Upper lobe of left lung (tissue), 6 donors: Measurements from ENCODE around the gene ZNF473. TPM values are rescaled to one million over a fixed set of nuclear protein-coding genes. Genes with fewer than 3 reads are reported as not detected.

ENCODE experiments used
- ATAC-seq, 2 donors: fragments of 200-7000 bp; cut with Tn5 transposase; one replicate each; pipeline ENCODE4 v1.9.1; 2022; ENCODE audit warnings: mild to moderate bottlenecking in 2 of 2, moderate library complexity in 2 of 2; ENCODE audit not compliant: low FRiP score in 2 of 2
- DNase-seq, 2 donors: peaks; one replicate each; pipeline ENCODE4 v3.0.0-alpha.2; 2019 to 2020
- H3K27ac ChIP-seq, 4 donors: fragments of 200-600 bp; sonication (generic); one replicate each; pipeline ENCODE4 v1.5.1; 2016 to 2019
- H3K27me3 ChIP-seq, 4 donors: fragments of 200-600 bp; sonication (generic); one replicate each; pipeline ENCODE4 v1.5.1; 2017 to 2019
- H3K36me3 ChIP-seq, 4 donors: fragments of 200-600 bp; sonication (generic); one replicate each; pipeline ENCODE4 v1.5.1; 2016 to 2019
- H3K4me1 ChIP-seq, 4 donors: fragments of 200-600 bp; sonication (generic); one replicate each; pipeline ENCODE4 v1.5.1; 2018 to 2019
- H3K4me3 ChIP-seq, 4 donors: fragments of 200-600 bp; sonication (generic); one replicate each; pipeline ENCODE4 v1.5.1; 2017 to 2019; ENCODE audit warnings: mild to moderate bottlenecking in 2 of 4, moderate library complexity in 1 of 4
- H3K9me3 ChIP-seq, 4 donors: fragments of 200-600 bp; sonication (generic); one replicate each; pipeline ENCODE4 v1.5.1; 2018 to 2019
- CTCF ChIP-seq, 6 experiments: fragments of 450-650 bp in 4 of 6; fragments of 200-600 bp in 2 of 6; sonication (generic) in 2 of 6; IDR thresholded peaks; one replicate each; pipeline ENCODE4 v1.5.1; 2016 to 2019; ENCODE audit warnings: antibody characterized with exemption in 6 of 6
- EP300 ChIP-seq, 4 donors: sonication (generic); formaldehyde crosslinking; IDR thresholded peaks; one replicate each; pipeline ENCODE4 v1.5.1; 2017; ENCODE audit warnings: antibody characterized with exemption in 4 of 4, control low read depth in 2 of 4
- POLR2A ChIP-seq, 4 donors: fragments of 450-650 bp; IDR thresholded peaks; one replicate each; pipeline ENCODE4 v1.5.1; 2016 to 2017; ENCODE audit warnings: antibody characterized with exemption in 4 of 4, mild to moderate bottlenecking in 2 of 4
- POLR2AphosphoS5 ChIP-seq, 2 donors: sonication (generic); formaldehyde crosslinking; IDR thresholded peaks; one replicate each; pipeline ENCODE4 v1.5.1; 2017; ENCODE audit warnings: antibody characterized with exemption in 2 of 2
- WGBS, 2 donors: methylation state at CpG; one replicate each; pipeline ENCODE4 v1.1.5; 2017 to 2018; 5-methylcytosine and 5-hydroxymethylcytosine counted together
- total RNA-seq, 6 donors: library from RNA; depleted of rRNA in 4 of 6; stranded (reverse); fragments of >200 nt in 4 of 6; gene quantifications; one replicate each; pipeline versions ENCODE4 v1.1.0 to v1.2.1, GENCODE V29; 2016 to 2021
- donor health status: DM: no; HTN: no; CAD: no; lungs with moderate emphysema.
- donor health status: DM: no; HTN: yes; CAD: no; lungs with severe emphysema.

ZNF473 gene
- total RNA-seq, 6 donors from 2014 or later: 3.8 to 12.5 (median 6.3) TPM

DNA sequence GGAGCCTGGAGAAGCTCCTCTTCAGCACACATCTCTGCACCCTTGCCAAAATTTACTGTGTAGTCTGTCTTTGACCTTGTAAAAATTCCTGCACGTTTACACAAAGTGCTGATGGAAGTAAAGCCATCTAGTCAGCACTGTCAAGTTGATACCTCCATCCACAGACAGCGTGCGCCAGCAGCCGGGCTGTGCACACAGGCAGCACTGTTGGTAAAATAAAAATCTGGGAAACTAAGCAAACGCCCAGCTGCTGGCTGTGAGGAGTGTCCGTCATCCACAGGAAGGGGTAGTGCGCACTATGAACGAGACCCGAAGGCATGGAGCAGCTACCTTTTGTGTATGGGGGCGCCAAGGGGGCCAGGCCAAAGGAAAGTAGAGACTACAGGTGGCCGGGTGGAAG is 47.5 kb upstream of the ZNF473 start:
- no peaks in the 10 kb centered on the region for H3K27me3 ChIP-seq
- 89 to 91% methylated on average over 11 of the region's 11 CpGs for WGBS, 2 donors
- no peak overlapping the region for H3K27ac ChIP-seq
- no peak overlapping the region for H3K4me3 ChIP-seq
- H3K36me3 ChIP-seq: peaks cover 9 to 67% (median 47%) of the 10 kb centered on the region in 4 donors
- ATAC-seq (no peak), DNase-seq (no peak)
- H3K9me3 ChIP-seq: no peaks in the 10 kb centered on the region
- peaks cover 0 to 5% (median 0%) of the 10 kb centered on the region in 4 donors for H3K4me1 ChIP-seq
- TF ChIP-seq EP300 (IDR thresholded peaks at IDR 0.05) (no peak), CTCF (IDR thresholded peaks at IDR 0.05) (no peak), POLR2AphosphoS5 (IDR thresholded peaks at IDR 0.05) (no peak), POLR2A (IDR thresholded peaks at IDR 0.05) (no peak)

DNA sequence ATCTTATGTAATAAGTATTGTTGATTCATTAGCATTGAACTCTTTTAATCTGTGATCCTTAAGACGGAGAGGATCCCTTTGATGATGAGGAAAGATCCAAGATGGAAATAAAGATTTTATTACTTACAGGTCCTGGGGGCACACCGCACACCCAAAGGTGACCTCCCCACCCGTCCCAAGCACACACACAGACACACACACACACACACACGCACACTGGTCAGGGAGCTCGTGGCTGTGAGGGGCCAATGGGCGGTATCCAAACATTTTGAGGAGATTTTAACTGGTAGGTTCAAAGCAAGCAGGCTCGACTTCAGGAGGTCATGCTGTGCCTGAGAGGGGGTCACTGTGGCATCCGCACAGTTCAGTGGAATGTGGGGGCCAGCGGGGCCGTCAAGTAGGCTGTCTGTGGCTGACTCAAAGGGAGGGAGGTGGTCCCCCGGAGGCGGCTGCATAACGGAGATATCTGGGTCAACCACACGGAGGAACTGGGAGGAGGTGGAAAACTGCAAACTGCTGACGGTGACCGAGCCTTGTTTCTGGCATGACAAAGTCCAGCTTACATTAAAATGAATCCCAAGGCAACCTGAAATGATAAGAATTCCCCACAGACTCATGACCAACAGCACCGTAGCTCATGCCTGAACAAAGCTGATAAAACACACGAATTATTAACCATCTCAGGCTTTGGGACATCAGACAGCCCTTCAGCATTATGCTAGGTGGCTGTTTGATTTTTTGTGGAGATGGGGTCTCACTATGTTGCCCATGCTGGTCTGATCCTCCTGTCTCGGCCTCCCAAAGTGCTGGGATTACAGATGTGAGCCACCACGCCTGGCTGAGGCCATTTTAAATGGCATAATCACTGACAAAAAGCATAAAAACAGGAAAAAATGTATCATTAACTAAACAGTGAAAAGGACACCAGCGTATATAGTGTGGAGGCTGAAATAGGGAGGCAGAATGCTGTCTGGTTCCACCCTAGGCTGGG is 43.9 kb upstream of the ZNF473 start:
- no peak for ATAC-seq
- no peaks in the 10 kb centered on the region for H3K9me3 ChIP-seq
- no peak overlapping the region for H3K27ac ChIP-seq
- H3K4me1 ChIP-seq: peaks cover 0 to 4% (median 0%) of the 10 kb centered on the region in 4 donors
- H3K4me3 ChIP-seq: no peak overlapping the region
- no peak for DNase-seq
- TF ChIP-seq POLR2A (IDR thresholded peaks at IDR 0.05) (no peak), EP300 (IDR thresholded peaks at IDR 0.05) (no peak), POLR2AphosphoS5 (IDR thresholded peaks at IDR 0.05) (no peak), CTCF (IDR thresholded peaks at IDR 0.05) (no peak)
- peaks cover 13 to 84% (median 53%) of the 10 kb centered on the region in 4 donors for H3K36me3 ChIP-seq
- no peaks in the 10 kb centered on the region for H3K27me3 ChIP-seq
- 79 to 91% methylated on average over 20 to 21 of the region's 21 CpGs for WGBS, 2 donors

DNA sequence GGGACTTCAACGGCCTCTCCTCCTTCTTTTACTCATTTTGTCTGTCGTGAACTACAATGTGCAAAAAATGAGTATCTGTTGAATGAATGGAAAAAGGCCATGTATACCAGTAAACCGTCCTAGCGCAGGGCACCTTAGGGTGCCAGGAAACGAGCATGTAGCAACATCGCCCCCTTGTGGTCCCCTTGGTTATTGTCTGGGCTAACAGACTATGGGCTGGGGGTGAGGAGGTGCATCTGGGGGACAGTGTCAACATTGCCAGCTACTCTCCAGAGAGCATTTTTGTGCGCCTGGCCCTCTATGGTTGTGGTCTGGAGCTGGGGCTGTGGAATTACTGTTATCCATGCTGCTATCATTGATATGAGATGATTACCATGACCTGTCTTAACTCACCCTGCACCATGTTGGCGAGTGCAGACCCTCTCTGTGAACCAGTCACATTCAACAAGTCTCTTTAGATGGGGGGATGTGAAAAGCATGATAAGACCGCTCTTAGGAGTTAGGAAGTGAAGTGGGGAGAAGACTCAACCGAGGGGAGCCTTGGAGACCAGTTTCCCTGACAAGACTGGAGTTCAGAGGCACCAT is 42.1 kb upstream of the ZNF473 start:
- peak; percentile 75 to 85 (median 81) for TF ChIP-seq CTCF (IDR thresholded peaks at IDR 0.05)
- TF ChIP-seq POLR2AphosphoS5 (IDR thresholded peaks at IDR 0.05): no peak
- H3K27ac ChIP-seq: no peak overlapping the region
- DNase-seq (peak in 1 of 2 donors; percentile 61), ATAC-seq (peak in 1 of 2 donors; percentile 77)
- H3K4me1 ChIP-seq: peaks cover 0 to 4% (median 0%) of the 10 kb centered on the region in 4 donors
- no peak overlapping the region for H3K4me3 ChIP-seq
- no peaks in the 10 kb centered on the region for H3K27me3 ChIP-seq
- peaks cover 5 to 81% (median 44%) of the 10 kb centered on the region in 4 donors for H3K36me3 ChIP-seq
- 52 to 60% methylated on average over 9 to 10 of the region's 10 CpGs for WGBS, 2 donors
- H3K9me3 ChIP-seq: no peaks in the 10 kb centered on the region

DNA sequence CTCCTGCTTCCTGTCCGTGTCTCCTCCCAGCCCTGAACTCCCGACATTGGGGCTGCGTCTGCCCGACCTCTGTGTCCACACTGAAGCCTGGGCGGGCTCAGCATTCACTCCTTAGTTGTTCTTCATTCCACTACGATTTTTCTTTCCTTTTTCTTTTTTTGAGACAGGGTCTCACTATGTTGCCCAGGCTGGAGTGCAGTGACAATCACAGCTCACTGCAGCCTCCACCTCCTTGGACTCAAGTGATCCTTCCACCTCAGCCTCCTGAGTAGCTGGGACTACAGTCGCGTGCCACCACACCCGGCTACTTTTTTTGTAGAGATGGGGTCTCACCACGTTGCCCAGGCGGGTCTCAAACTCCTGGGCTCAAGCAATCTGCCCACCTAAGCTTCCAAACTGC is 41.3 kb upstream of the ZNF473 start:
- no peak overlapping the region for H3K4me3 ChIP-seq
- no peak overlapping the region for H3K27ac ChIP-seq
- ATAC-seq (no peak), DNase-seq (no peak)
- no peak for TF ChIP-seq CTCF (IDR thresholded peaks at IDR 0.05)
- no peak for TF ChIP-seq EP300 (IDR thresholded peaks at IDR 0.05)
- TF ChIP-seq POLR2AphosphoS5 (IDR thresholded peaks at IDR 0.05): no peak
- TF ChIP-seq POLR2A (IDR thresholded peaks at IDR 0.05): no peak
- H3K9me3 ChIP-seq: no peaks in the 10 kb centered on the region
- peaks cover 10 to 83% (median 47%) of the 10 kb centered on the region in 4 donors for H3K36me3 ChIP-seq
- H3K4me1 ChIP-seq: peaks cover 0 to 4% (median 0%) of the 10 kb centered on the region in 4 donors
- H3K27me3 ChIP-seq: no peaks in the 10 kb centered on the region
- WGBS, 2 donors: 90 to 92% methylated on average over 9 to 11 of the region's 11 CpGs
